Tibial nerve (tissue), 4 donors: ENCODE data around the gene FAM131A.

Experiments
- EP300 ChIP-seq, 2 donors: sonication (generic); formaldehyde crosslinking; IDR thresholded peaks; one replicate each; pipeline ENCODE4 v1.6.1; 2017; ENCODE audit warnings: antibody characterized with exemption in 2 of 2, mild to moderate bottlenecking in 1 of 2
- POLR2A ChIP-seq, 2 donors: fragments of 450-650 bp; IDR thresholded peaks; one replicate each; pipeline ENCODE4 v1.6.1; 2017; ENCODE audit warnings: antibody characterized with exemption in 2 of 2, mild to moderate bottlenecking in 2 of 2, moderate library complexity in 2 of 2
- TF ChIP-seq, protein P1 (sequence below), 5 experiments: fragments of 200-600 bp in 3 of 5; fragments of 450-650 bp in 2 of 5; sonication (generic) in 3 of 5; IDR thresholded peaks; one replicate each; pipeline ENCODE4 v1.5.1; 2016 to 2019; ENCODE audit warnings: antibody characterized with exemption in 5 of 5, mild to moderate bottlenecking in 3 of 5, moderate library complexity in 2 of 5

DNA sequence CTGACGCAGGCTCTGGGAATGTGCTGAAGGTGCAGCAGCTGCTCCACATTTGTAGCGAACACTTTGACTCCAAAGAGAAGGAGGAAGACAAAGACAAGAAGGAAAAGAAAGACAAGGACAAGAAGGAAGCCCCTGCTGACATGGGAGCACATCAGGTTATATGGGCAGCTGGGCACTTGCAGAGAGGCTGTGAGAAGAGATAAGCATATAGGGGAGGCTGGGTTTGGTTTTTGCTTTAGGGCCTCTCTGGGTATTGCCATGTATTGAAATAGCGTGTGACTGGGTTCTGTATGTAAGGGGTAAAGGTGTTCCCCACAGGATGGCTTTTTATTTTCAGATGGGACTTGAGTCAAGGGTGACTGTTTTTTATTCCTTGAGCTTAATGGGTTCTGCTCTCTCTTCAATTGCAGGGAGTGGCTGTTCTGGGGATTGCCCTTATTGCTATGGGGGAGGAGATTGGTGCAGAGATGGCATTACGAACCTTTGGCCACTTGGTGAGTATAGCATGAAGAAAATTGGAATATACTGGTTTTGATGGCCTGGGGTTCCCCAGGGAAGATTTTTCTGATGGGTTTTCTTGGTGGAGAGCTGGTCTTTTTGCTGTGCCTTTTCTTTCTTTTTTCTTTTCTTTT is 30.9 kb upstream of the FAM131A start:
- TF ChIP-seq POLR2A (IDR thresholded peaks at IDR 0.05) = no peak
- TF ChIP-seq, protein P1, sequence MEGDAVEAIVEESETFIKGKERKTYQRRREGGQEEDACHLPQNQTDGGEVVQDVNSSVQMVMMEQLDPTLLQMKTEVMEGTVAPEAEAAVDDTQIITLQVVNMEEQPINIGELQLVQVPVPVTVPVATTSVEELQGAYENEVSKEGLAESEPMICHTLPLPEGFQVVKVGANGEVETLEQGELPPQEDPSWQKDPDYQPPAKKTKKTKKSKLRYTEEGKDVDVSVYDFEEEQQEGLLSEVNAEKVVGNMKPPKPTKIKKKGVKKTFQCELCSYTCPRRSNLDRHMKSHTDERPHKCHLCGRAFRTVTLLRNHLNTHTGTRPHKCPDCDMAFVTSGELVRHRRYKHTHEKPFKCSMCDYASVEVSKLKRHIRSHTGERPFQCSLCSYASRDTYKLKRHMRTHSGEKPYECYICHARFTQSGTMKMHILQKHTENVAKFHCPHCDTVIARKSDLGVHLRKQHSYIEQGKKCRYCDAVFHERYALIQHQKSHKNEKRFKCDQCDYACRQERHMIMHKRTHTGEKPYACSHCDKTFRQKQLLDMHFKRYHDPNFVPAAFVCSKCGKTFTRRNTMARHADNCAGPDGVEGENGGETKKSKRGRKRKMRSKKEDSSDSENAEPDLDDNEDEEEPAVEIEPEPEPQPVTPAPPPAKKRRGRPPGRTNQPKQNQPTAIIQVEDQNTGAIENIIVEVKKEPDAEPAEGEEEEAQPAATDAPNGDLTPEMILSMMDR (IDR thresholded peaks at IDR 0.05) = no peak
- no peak for TF ChIP-seq EP300 (IDR thresholded peaks at IDR 0.05)
